Heart left ventricle (tissue), 13 donors: ENCODE data around the gene GRM7.

Experiments used
- POLR2A ChIP-seq, 2 donors: fragments of 450-650 bp; IDR thresholded peaks; one replicate each; pipeline ENCODE4 v1.6.1; 2017; ENCODE audit warnings: antibody characterized with exemption in 2 of 2, mild to moderate bottlenecking in 2 of 2, moderate library complexity in 2 of 2
- TF ChIP-seq, protein P1 (sequence below), 12 donors: fragments of 200-600 bp; sonication (generic) in 4 of 12; IDR thresholded peaks; one replicate each; pipeline versions ENCODE4 v1.5.0 to v1.8.0; 2018 to 2022; ENCODE audit warnings: antibody characterized with exemption in 12 of 12, mild to moderate bottlenecking in 5 of 12
- donor health status: ischemic (EF 13 %, LVEDD 7.1; RV severe dilation, severe dysfunction).
- donor health status: DM: no; HTN: yes; CAD: no.
- donor health status: DM: no; HTN: no; CAD: no.
- donor health status: ischemic (EF 25% LVEDD 6.9; RV normal size, moderate dysfunction).
- donor health status: ischemic (EF 25% LVEDD 5.7; RV mildly dilated, moderate dysfunction).
- donor health status: ischemic (EF 35%, LVEDD 5.7; RV mildly dilated, moderate dysfunction).
- donor health status: nonischemic (EF 11% LVEDD 7.7; RV severe dilation, severe dysfunction).
- donor health status: DM: yes; HTN: yes; CAD: no.
- donor health status: PGD.
- donor health status: ischemic (EF 29% LVEDD 5.4; RV normal size, mild dysfunction).
- donor health status: nonischemic (EF 23%, LVEDD 6.1; RV moderate dilation, normal function).

DNA sequence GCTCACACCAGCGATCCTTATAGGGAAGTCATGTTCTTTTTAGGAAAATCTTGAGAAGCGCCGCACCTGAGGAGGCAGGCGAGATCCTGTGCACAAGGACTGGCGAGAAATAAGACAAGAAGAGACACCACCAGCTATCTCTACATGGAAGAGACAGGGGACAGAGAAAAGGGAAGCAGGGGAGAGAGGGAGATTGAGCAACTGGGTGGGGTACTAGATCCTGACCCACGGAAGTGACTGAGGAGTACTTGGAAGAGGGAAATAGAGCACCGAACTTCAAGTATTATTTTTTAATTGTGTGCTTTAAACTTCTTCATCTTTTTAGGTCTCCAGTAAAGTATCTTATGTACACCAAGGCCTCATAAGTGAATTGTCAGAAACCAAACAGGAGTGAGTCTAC is 898.7 kb downstream of the GRM7 start:
- TF ChIP-seq, protein P1, sequence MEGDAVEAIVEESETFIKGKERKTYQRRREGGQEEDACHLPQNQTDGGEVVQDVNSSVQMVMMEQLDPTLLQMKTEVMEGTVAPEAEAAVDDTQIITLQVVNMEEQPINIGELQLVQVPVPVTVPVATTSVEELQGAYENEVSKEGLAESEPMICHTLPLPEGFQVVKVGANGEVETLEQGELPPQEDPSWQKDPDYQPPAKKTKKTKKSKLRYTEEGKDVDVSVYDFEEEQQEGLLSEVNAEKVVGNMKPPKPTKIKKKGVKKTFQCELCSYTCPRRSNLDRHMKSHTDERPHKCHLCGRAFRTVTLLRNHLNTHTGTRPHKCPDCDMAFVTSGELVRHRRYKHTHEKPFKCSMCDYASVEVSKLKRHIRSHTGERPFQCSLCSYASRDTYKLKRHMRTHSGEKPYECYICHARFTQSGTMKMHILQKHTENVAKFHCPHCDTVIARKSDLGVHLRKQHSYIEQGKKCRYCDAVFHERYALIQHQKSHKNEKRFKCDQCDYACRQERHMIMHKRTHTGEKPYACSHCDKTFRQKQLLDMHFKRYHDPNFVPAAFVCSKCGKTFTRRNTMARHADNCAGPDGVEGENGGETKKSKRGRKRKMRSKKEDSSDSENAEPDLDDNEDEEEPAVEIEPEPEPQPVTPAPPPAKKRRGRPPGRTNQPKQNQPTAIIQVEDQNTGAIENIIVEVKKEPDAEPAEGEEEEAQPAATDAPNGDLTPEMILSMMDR (IDR thresholded peaks at IDR 0.05), result no peak
- no peak for TF ChIP-seq POLR2A (IDR thresholded peaks at IDR 0.05)
